H7 (cell line): ENCODE data around the gene SORCS2. TPM values are rescaled to one million over a fixed set of nuclear protein-coding genes. Genes with fewer than 3 reads are reported as not detected.

Source experiments
- DNase-seq: peaks from one replicate; pipeline ENCODE4 v3.0.0; 2012
- H3K27me3 ChIP-seq: 2 replicates; pipeline ENCODE4 v1.6.0; 2011; ENCODE audit warnings: mild to moderate bottlenecking, low read length; ENCODE audit not compliant: control insufficient read depth, insufficient read depth
- H3K36me3 ChIP-seq: replicated peaks from 2 replicates; pipeline ENCODE4 v1.5.1; 2011; ENCODE audit warnings: low read length; ENCODE audit not compliant: control insufficient read depth, insufficient read depth
- H3K4me3 ChIP-seq: 2 replicates; pipeline ENCODE4 v1.5.1; 2011; ENCODE audit warnings: low read depth, mild to moderate bottlenecking, control low read depth, low read length, moderate library complexity; ENCODE audit not compliant: insufficient read depth
- total RNA-seq: library from RNA; depleted of rRNA; stranded (reverse); fragments of >200 nt; shearing (Covaris generic); gene quantifications from 2 replicates; pipeline ENCODE4 v1.2.3, GENCODE V29; 2014

SORCS2 gene
- total RNA-seq, 1 experiment from 2014 or later, result 2.0 TPM

- no peaks in the 10 kb centered on the region for H3K36me3 ChIP-seq
- no peak overlapping the region for H3K4me3 ChIP-seq
- no peaks in the 10 kb centered on the region for H3K27me3 ChIP-seq
- DNase-seq, result peak; percentile 97
Observed at GRCh38 chr4:7719354-7720174, 527.2 kb downstream of the SORCS2 start.

- DNase-seq, result no peak
- no peaks in the 10 kb centered on the region for H3K36me3 ChIP-seq
- H3K27me3 ChIP-seq, result no peaks in the 10 kb centered on the region
- no peak overlapping the region for H3K4me3 ChIP-seq
Observed at GRCh38 chr4:7721984-7722551, 529.7 kb downstream of the SORCS2 start.

- no peak for DNase-seq
- H3K36me3 ChIP-seq, result no peaks in the 10 kb centered on the region
- no peak overlapping the region for H3K4me3 ChIP-seq
- H3K27me3 ChIP-seq, result no peaks in the 10 kb centered on the region
Observed at GRCh38 chr4:7722766-7723387, 530.5 kb downstream of the SORCS2 start.

GRCh38 chr4:7723625-7724024 is 531.3 kb downstream of the SORCS2 start:
- DNase-seq, result no peak
- no peaks in the 10 kb centered on the region for H3K27me3 ChIP-seq
- H3K36me3 ChIP-seq, result no peaks in the 10 kb centered on the region
- H3K4me3 ChIP-seq, result no peak overlapping the region

GRCh38 chr4:7725951-7726350 is 533.6 kb downstream of the SORCS2 start:
- DNase-seq, result no peak
- Histone ChIP-seq H3K36me3 (no peaks in the 10 kb centered on the region), H3K4me3 (no peak overlapping the region), H3K27me3 (no peaks in the 10 kb centered on the region)

- Histone ChIP-seq H3K36me3 (no peaks in the 10 kb centered on the region), H3K27me3 (no peaks in the 10 kb centered on the region), H3K4me3 (no peak overlapping the region)
- no peak for DNase-seq
Observed at GRCh38 chr4:7726665-7727413, 534.5 kb downstream of the SORCS2 start.

GRCh38 chr4:7727749-7728148 is 535.4 kb downstream of the SORCS2 start:
- no peak overlapping the region for H3K4me3 ChIP-seq
- no peaks in the 10 kb centered on the region for H3K27me3 ChIP-seq
- DNase-seq, result no peak
- no peaks in the 10 kb centered on the region for H3K36me3 ChIP-seq

- no peak for DNase-seq
- Histone ChIP-seq H3K4me3 (no peak overlapping the region), H3K27me3 (no peaks in the 10 kb centered on the region), H3K36me3 (no peaks in the 10 kb centered on the region)
Observed at GRCh38 chr4:7731437-7731836, 539.1 kb downstream of the SORCS2 start.

GRCh38 chr4:7732263-7732662 is 539.9 kb downstream of the SORCS2 start:
- Histone ChIP-seq H3K36me3 (no peaks in the 10 kb centered on the region), H3K4me3 (no peak overlapping the region), H3K27me3 (no peaks in the 10 kb centered on the region)
- DNase-seq, result no peak

GRCh38 chr4:7733201-7733600 is 540.9 kb downstream of the SORCS2 start:
- no peak for DNase-seq
- Histone ChIP-seq H3K27me3 (no peaks in the 10 kb centered on the region), H3K4me3 (no peak overlapping the region), H3K36me3 (no peaks in the 10 kb centered on the region)

GRCh38 chr4:7733801-7734650 is 541.7 kb downstream of the SORCS2 start:
- Histone ChIP-seq H3K4me3 (no peak overlapping the region), H3K36me3 (no peaks in the 10 kb centered on the region), H3K27me3 (no peaks in the 10 kb centered on the region)
- no peak for DNase-seq

- H3K27me3 ChIP-seq, result no peaks in the 10 kb centered on the region
- no peak overlapping the region for H3K4me3 ChIP-seq
- no peaks in the 10 kb centered on the region for H3K36me3 ChIP-seq
- DNase-seq, result no peak
Observed at GRCh38 chr4:7734651-7735260, 542.4 kb downstream of the SORCS2 start.

GRCh38 chr4:7735395-7735794 is 543.1 kb downstream of the SORCS2 start:
- DNase-seq, result no peak
- Histone ChIP-seq H3K27me3 (no peaks in the 10 kb centered on the region), H3K4me3 (no peak overlapping the region), H3K36me3 (no peaks in the 10 kb centered on the region)

GRCh38 chr4:7735961-7736360 is 543.6 kb downstream of the SORCS2 start:
- no peaks in the 10 kb centered on the region for H3K27me3 ChIP-seq
- no peak overlapping the region for H3K4me3 ChIP-seq
- no peak for DNase-seq
- no peaks in the 10 kb centered on the region for H3K36me3 ChIP-seq
